ENCODE measurements around the gene OVOL2.

Gene OVOL2

GRCh38 chr20:18014411-18014810 lies 43.3 kb downstream of the OVOL2 start:
- TF ChIP-seq, protein P1, sequence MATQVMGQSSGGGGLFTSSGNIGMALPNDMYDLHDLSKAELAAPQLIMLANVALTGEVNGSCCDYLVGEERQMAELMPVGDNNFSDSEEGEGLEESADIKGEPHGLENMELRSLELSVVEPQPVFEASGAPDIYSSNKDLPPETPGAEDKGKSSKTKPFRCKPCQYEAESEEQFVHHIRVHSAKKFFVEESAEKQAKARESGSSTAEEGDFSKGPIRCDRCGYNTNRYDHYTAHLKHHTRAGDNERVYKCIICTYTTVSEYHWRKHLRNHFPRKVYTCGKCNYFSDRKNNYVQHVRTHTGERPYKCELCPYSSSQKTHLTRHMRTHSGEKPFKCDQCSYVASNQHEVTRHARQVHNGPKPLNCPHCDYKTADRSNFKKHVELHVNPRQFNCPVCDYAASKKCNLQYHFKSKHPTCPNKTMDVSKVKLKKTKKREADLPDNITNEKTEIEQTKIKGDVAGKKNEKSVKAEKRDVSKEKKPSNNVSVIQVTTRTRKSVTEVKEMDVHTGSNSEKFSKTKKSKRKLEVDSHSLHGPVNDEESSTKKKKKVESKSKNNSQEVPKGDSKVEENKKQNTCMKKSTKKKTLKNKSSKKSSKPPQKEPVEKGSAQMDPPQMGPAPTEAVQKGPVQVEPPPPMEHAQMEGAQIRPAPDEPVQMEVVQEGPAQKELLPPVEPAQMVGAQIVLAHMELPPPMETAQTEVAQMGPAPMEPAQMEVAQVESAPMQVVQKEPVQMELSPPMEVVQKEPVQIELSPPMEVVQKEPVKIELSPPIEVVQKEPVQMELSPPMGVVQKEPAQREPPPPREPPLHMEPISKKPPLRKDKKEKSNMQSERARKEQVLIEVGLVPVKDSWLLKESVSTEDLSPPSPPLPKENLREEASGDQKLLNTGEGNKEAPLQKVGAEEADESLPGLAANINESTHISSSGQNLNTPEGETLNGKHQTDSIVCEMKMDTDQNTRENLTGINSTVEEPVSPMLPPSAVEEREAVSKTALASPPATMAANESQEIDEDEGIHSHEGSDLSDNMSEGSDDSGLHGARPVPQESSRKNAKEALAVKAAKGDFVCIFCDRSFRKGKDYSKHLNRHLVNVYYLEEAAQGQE (IDR thresholded peaks at IDR 0.05; ENCODE audit: insufficient read depth in 1 of 2, low read depth in 2 of 2, low read length in 2 of 2) = no peak

DNA sequence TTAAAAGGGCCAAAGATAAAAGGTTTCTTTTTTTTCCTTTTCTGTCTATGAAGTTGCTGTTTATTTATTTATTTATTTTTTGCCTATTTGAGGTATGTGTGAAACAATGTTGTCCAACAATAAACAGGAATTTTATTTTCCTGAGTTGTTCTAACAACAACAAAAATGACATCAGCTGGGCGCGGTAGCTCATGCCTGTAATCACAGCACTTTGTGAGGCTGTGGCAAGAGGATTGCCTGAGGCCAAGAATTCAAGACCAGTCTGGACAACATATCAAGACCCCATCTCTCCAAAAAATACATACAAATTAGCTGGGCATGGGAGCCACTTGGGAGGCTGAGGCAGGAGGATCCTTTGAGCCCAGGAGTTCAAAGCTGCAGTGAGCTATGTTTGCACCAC lies 44.8 kb downstream of the OVOL2 start:
- TF ChIP-seq SIN3A (IDR thresholded peaks at IDR 0.05; ENCODE audit: borderline replicate concordance, insufficient read depth, low read length) (no peak), FOXP2 (optimal IDR thresholded peaks at IDR 0.05; ENCODE audit: borderline replicate concordance, extremely low read depth, extremely low read length, insufficient read depth) (no peak), POLR2AphosphoS5 (IDR thresholded peaks at IDR 0.05; ENCODE audit: low read depth, low read length) (no peak), TAF1 (IDR thresholded peaks at IDR 0.05; ENCODE audit: borderline replicate concordance, insufficient read depth, low read length) (no peak)
- TF ChIP-seq, protein P1 (IDR thresholded peaks at IDR 0.05; ENCODE audit: insufficient read depth in 1 of 2, low read depth in 2 of 2, low read length in 2 of 2) = no peak

GRCh38 chr20:18011951-18012645 lies 45.6 kb downstream of the OVOL2 start:
- no peak for TF ChIP-seq TAF1 (IDR thresholded peaks at IDR 0.05; ENCODE audit: borderline replicate concordance, insufficient read depth, low read length)
- no peak for TF ChIP-seq FOXP2 (optimal IDR thresholded peaks at IDR 0.05; ENCODE audit: borderline replicate concordance, extremely low read depth, extremely low read length, insufficient read depth)
- no peak for TF ChIP-seq POLR2AphosphoS5 (IDR thresholded peaks at IDR 0.05; ENCODE audit: low read depth, low read length)
- TF ChIP-seq SIN3A (IDR thresholded peaks at IDR 0.05; ENCODE audit: borderline replicate concordance, insufficient read depth, low read length) = no peak
- TF ChIP-seq, protein P1 (IDR thresholded peaks at IDR 0.05; ENCODE audit: insufficient read depth in 1 of 2, low read depth in 2 of 2, low read length in 2 of 2) = no peak

- TF ChIP-seq, protein P1 (IDR thresholded peaks at IDR 0.05; ENCODE audit: insufficient read depth in 1 of 2, low read depth in 2 of 2, low read length in 2 of 2) = no peak
Measured at GRCh38 chr20:18011482-18011881, 46.2 kb downstream of the OVOL2 start.

- TF ChIP-seq TAF1 (IDR thresholded peaks at IDR 0.05; ENCODE audit: borderline replicate concordance, insufficient read depth, low read length) (no peak), POLR2AphosphoS5 (IDR thresholded peaks at IDR 0.05; ENCODE audit: low read depth, low read length) (no peak)
- TF ChIP-seq, protein P1 (IDR thresholded peaks at IDR 0.05; ENCODE audit: insufficient read depth in 1 of 2, low read depth in 2 of 2, low read length in 2 of 2) = no peak
Measured at GRCh38 chr20:18009116-18009515, 48.6 kb downstream of the OVOL2 start.
